HEK293 (cell line): ENCODE results near the gene HIVEP2.

ENCODE experiments used
- EGR2 ChIP-seq: fragments of 450-650 bp; formaldehyde crosslinking; IDR thresholded peaks from 2 replicates; pipeline ENCODE4 v1.5.1; 2016; ENCODE audit warnings: low read depth, missing biosample characterization, missing genetic modification characterization
- FEZF1 ChIP-seq: fragments of 450-650 bp; formaldehyde crosslinking; IDR thresholded peaks from 2 replicates; pipeline ENCODE4 v1.5.1; 2016; ENCODE audit warnings: missing biosample characterization, missing genetic modification characterization
- HOXA7 ChIP-seq: sonication (generic); formaldehyde crosslinking; IDR thresholded peaks from 2 replicates; pipeline ENCODE4 v1.8.1; 2022; ENCODE audit warnings: missing genetic modification reagents, borderline replicate concordance
- PRDM6 ChIP-seq: fragments of 450-650 bp; formaldehyde crosslinking; IDR thresholded peaks from 2 replicates; pipeline ENCODE4 v1.5.1; 2017; ENCODE audit warnings: missing biosample characterization, missing genetic modification characterization
- REPIN1 ChIP-seq: fragments of 450-650 bp; formaldehyde crosslinking; IDR thresholded peaks from 2 replicates; pipeline ENCODE4 v1.5.1; 2017; ENCODE audit warnings: missing biosample characterization, missing genetic modification characterization, low read depth
- SP7 ChIP-seq: fragments of 450-650 bp; formaldehyde crosslinking; IDR thresholded peaks from 2 replicates; pipeline ENCODE4 v1.5.1; 2016; ENCODE audit warnings: missing biosample characterization, missing genetic modification characterization
- TRIM28 ChIP-seq: IDR thresholded peaks from 2 replicates; pipeline ENCODE4 v1.6.1; 2011; ENCODE audit warnings: low read length, control low read depth, borderline replicate concordance
- ZBTB44 ChIP-seq: fragments of 450-650 bp; IDR thresholded peaks from 2 replicates; pipeline ENCODE4 v1.5.1; 2018; ENCODE audit warnings: missing biosample characterization, mild to moderate bottlenecking, missing genetic modification characterization
- ZEB2 ChIP-seq: fragments of 450-650 bp; formaldehyde crosslinking; IDR thresholded peaks from 2 replicates; pipeline ENCODE4 v1.5.1; 2016; ENCODE audit warnings: missing biosample characterization, missing genetic modification characterization
- ZFP3 ChIP-seq: fragments of 450-650 bp; formaldehyde crosslinking; IDR thresholded peaks from 2 replicates; pipeline ENCODE4 v1.5.1; 2016; ENCODE audit warnings: low read depth, missing biosample characterization, missing genetic modification characterization
- ZNF112 ChIP-seq: fragments of 450-650 bp; formaldehyde crosslinking; IDR thresholded peaks from 2 replicates; pipeline ENCODE4 v1.5.0; 2017; ENCODE audit warnings: missing biosample characterization, missing genetic modification characterization
- ZNF350 ChIP-seq: fragments of 450-650 bp; formaldehyde crosslinking; IDR thresholded peaks from 2 replicates; pipeline ENCODE4 v1.5.0; 2017; ENCODE audit warnings: missing biosample characterization, mild to moderate bottlenecking, missing genetic modification characterization
- ZNF366 ChIP-seq: fragments of 450-650 bp; formaldehyde crosslinking; conservative IDR thresholded peaks from 2 replicates; pipeline ENCODE4 v1.5.1; 2016; ENCODE audit warnings: missing biosample characterization, missing genetic modification characterization
- ZNF558 ChIP-seq: fragments of 450-650 bp; formaldehyde crosslinking; IDR thresholded peaks from 2 replicates; pipeline ENCODE4 v1.5.1; 2016; ENCODE audit warnings: missing biosample characterization, missing genetic modification characterization
- ZNF571 ChIP-seq: fragments of 450-650 bp; formaldehyde crosslinking; IDR thresholded peaks from 2 replicates; pipeline ENCODE4 v1.5.0; 2017; ENCODE audit warnings: missing biosample characterization, missing genetic modification characterization
- ZNF600 ChIP-seq: fragments of 450-650 bp; formaldehyde crosslinking; IDR thresholded peaks from 2 replicates; pipeline ENCODE4 v1.5.1; 2016; ENCODE audit warnings: missing biosample characterization, missing genetic modification characterization
- ZNF629 ChIP-seq: fragments of 450-650 bp; formaldehyde crosslinking; IDR thresholded peaks from 2 replicates; pipeline ENCODE4 v1.5.1; 2017; ENCODE audit warnings: missing biosample characterization, missing genetic modification characterization
- ZNF639 ChIP-seq: fragments of 450-650 bp; formaldehyde crosslinking; IDR thresholded peaks from 2 replicates; pipeline ENCODE4 v1.5.1; 2016; ENCODE audit warnings: missing biosample characterization, missing genetic modification characterization
- ZNF701 ChIP-seq: fragments of 450-650 bp; formaldehyde crosslinking; IDR thresholded peaks from 2 replicates; pipeline ENCODE4 v1.5.1; 2016; ENCODE audit warnings: missing biosample characterization, missing genetic modification characterization
- ZNF768 ChIP-seq: fragments of 450-650 bp; formaldehyde crosslinking; IDR thresholded peaks from 2 replicates; pipeline ENCODE4 v1.5.1; 2018; ENCODE audit warnings: missing biosample characterization, mild to moderate bottlenecking, missing genetic modification characterization
- ZNF830 ChIP-seq: fragments of 450-650 bp; IDR thresholded peaks from 2 replicates; pipeline ENCODE4 v1.5.0; 2018; ENCODE audit warnings: missing biosample characterization, missing genetic modification characterization, low read depth, mild to moderate bottlenecking, moderate library complexity
- ZNF843 ChIP-seq: fragments of 450-650 bp; formaldehyde crosslinking; IDR thresholded peaks from 2 replicates; pipeline ENCODE4 v1.5.1; 2016; ENCODE audit warnings: missing biosample characterization, missing genetic modification characterization
- ZXDB ChIP-seq: fragments of 450-650 bp; formaldehyde crosslinking; IDR thresholded peaks from 2 replicates; pipeline ENCODE4 v1.5.1; 2016; ENCODE audit warnings: missing biosample characterization, missing genetic modification characterization
- TF ChIP-seq, protein P1 (sequence below): fragments of 450-650 bp; formaldehyde crosslinking; IDR thresholded peaks from 2 replicates; pipeline ENCODE4 v1.5.1; 2016; ENCODE audit warnings: missing biosample characterization, missing genetic modification characterization
- TF ChIP-seq, protein P2 (sequence below): fragments of 450-650 bp; formaldehyde crosslinking; IDR thresholded peaks from 2 replicates; pipeline ENCODE4 v1.5.1; 2016; ENCODE audit warnings: missing biosample characterization, missing genetic modification characterization
- TF ChIP-seq, protein P3 (sequence below): fragments of 450-650 bp; formaldehyde crosslinking; IDR thresholded peaks from 2 replicates; pipeline ENCODE4 v1.5.0; 2017; ENCODE audit warnings: missing biosample characterization, missing genetic modification characterization, borderline replicate concordance
- TF ChIP-seq, protein P4 (sequence below): fragments of 450-650 bp; formaldehyde crosslinking; IDR thresholded peaks from 2 replicates; pipeline ENCODE4 v1.5.1; 2017; ENCODE audit warnings: missing biosample characterization, missing genetic modification characterization
- TF ChIP-seq, protein P5 (sequence below): fragments of 450-650 bp; formaldehyde crosslinking; IDR thresholded peaks from 2 replicates; pipeline ENCODE4 v1.5.1; 2016; ENCODE audit warnings: missing biosample characterization, missing genetic modification characterization

Gene HIVEP2

GRCh38 chr6:142893088-142893487, 51.9 kb downstream of the HIVEP2 start (continued):
- TF ChIP-seq, protein P1, sequence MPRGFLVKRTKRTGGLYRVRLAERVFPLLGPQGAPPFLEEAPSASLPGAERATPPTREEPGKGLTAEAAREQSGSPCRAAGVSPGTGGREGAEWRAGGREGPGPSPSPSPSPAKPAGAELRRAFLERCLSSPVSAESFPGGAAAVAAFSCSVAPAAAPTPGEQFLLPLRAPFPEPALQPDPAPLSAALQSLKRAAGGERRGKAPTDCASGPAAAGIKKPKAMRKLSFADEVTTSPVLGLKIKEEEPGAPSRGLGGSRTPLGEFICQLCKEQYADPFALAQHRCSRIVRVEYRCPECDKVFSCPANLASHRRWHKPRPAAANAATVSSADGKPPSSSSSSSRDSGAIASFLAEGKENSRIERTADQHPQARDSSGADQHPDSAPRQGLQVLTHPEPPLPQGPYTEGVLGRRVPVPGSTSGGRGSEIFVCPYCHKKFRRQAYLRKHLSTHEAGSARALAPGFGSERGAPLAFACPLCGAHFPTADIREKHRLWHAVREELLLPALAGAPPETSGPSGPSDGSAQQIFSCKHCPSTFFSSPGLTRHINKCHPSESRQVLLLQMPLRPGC (tag by site-specific recombination), result 0 out of 2 replicates have a peak, but pooled peaks have one; percentile 24
- TF ChIP-seq HOXA7, result no peak
- no peak for TF ChIP-seq EGR2 (tag by site-specific recombination)
- TF ChIP-seq FEZF1 (tag by site-specific recombination), result peak; percentile 51; the same call in 1 of the 2 replicates
- no peak for TF ChIP-seq ZNF112 (tag by site-specific recombination)
- TF ChIP-seq, protein P2, sequence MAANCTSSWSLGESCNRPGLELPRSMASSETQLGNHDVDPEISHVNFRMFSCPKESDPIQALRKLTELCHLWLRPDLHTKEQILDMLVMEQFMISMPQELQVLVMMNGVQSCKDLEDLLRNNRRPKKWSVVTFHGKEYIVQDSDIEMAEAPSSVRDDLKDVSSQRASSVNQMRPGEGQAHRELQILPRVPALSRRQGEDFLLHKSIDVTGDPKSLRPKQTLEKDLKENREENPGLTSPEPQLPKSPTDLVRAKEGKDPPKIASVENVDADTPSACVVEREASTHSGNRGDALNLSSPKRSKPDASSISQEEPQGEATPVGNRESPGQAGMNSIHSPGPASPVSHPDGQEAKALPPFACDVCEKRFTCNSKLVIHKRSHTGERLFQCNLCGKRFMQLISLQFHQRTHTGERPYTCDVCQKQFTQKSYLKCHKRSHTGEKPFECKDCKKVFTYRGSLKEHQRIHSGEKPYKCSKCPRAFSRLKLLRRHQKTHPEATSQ, result no peak
- TF ChIP-seq ZNF350 (tag by site-specific recombination), result no peak
- TF ChIP-seq PRDM6 (tag by site-specific recombination), result peak; percentile 62
- peak; percentile 57 for TF ChIP-seq ZNF366
- TF ChIP-seq ZNF768 (tag by site-specific recombination), result peak; percentile 79; the same call in 1 of the 2 replicates
- TF ChIP-seq ZBTB44 (tag by site-specific recombination), result peak; percentile 54; the same call in 1 of the 2 replicates
- no peak for TF ChIP-seq ZNF701 (tag by site-specific recombination)
- TF ChIP-seq ZNF830, result no peak
- no peak for TF ChIP-seq ZNF571 (tag by site-specific recombination)
- TF ChIP-seq ZXDB (tag by site-specific recombination), result peak; percentile 22; the same call in 1 of the 2 replicates
- peak; percentile 43; the same call in 1 of the 2 replicates for TF ChIP-seq ZNF843
- TF ChIP-seq ZNF639 (tag by site-specific recombination), result 0 out of 2 replicates have a peak, but pooled peaks have one; percentile 53
- TF ChIP-seq, protein P3, sequence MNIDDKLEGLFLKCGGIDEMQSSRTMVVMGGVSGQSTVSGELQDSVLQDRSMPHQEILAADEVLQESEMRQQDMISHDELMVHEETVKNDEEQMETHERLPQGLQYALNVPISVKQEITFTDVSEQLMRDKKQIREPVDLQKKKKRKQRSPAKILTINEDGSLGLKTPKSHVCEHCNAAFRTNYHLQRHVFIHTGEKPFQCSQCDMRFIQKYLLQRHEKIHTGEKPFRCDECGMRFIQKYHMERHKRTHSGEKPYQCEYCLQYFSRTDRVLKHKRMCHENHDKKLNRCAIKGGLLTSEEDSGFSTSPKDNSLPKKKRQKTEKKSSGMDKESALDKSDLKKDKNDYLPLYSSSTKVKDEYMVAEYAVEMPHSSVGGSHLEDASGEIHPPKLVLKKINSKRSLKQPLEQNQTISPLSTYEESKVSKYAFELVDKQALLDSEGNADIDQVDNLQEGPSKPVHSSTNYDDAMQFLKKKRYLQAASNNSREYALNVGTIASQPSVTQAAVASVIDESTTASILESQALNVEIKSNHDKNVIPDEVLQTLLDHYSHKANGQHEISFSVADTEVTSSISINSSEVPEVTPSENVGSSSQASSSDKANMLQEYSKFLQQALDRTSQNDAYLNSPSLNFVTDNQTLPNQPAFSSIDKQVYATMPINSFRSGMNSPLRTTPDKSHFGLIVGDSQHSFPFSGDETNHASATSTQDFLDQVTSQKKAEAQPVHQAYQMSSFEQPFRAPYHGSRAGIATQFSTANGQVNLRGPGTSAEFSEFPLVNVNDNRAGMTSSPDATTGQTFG (tag by site-specific recombination), result no peak
- TF ChIP-seq ZNF629 (tag by site-specific recombination), result peak; percentile 88
- peak; percentile 83; the same call in 1 of the 2 replicates for TF ChIP-seq TRIM28
- TF ChIP-seq ZNF600 (tag by site-specific recombination), result peak; percentile 47; the same call in 1 of the 2 replicates
- TF ChIP-seq REPIN1 (tag by site-specific recombination), result no peak
- TF ChIP-seq ZNF558 (tag by site-specific recombination), result 0 out of 2 replicates have a peak, but pooled peaks have one; percentile 26
- TF ChIP-seq SP7 (tag by site-specific recombination), result peak; percentile 53
- TF ChIP-seq ZFP3 (tag by site-specific recombination), result no peak
- TF ChIP-seq, protein P4, sequence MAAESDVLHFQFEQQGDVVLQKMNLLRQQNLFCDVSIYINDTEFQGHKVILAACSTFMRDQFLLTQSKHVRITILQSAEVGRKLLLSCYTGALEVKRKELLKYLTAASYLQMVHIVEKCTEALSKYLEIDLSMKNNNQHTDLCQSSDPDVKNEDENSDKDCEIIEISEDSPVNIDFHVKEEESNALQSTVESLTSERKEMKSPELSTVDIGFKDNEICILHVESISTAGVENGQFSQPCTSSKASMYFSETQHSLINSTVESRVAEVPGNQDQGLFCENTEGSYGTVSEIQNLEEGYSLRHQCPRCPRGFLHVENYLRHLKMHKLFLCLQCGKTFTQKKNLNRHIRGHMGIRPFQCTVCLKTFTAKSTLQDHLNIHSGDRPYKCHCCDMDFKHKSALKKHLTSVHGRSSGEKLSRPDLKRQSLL, result no peak
- TF ChIP-seq, protein P5, sequence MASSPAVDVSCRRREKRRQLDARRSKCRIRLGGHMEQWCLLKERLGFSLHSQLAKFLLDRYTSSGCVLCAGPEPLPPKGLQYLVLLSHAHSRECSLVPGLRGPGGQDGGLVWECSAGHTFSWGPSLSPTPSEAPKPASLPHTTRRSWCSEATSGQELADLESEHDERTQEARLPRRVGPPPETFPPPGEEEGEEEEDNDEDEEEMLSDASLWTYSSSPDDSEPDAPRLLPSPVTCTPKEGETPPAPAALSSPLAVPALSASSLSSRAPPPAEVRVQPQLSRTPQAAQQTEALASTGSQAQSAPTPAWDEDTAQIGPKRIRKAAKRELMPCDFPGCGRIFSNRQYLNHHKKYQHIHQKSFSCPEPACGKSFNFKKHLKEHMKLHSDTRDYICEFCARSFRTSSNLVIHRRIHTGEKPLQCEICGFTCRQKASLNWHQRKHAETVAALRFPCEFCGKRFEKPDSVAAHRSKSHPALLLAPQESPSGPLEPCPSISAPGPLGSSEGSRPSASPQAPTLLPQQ (tag by site-specific recombination), result peak; percentile 62; the same call in 1 of the 2 replicates
- TF ChIP-seq ZEB2 (tag by site-specific recombination), result 0 out of 2 replicates have a peak, but pooled peaks have one; percentile 52
